ENCODE results near the gene TPCN2.

TPCN2 gene

DNA sequence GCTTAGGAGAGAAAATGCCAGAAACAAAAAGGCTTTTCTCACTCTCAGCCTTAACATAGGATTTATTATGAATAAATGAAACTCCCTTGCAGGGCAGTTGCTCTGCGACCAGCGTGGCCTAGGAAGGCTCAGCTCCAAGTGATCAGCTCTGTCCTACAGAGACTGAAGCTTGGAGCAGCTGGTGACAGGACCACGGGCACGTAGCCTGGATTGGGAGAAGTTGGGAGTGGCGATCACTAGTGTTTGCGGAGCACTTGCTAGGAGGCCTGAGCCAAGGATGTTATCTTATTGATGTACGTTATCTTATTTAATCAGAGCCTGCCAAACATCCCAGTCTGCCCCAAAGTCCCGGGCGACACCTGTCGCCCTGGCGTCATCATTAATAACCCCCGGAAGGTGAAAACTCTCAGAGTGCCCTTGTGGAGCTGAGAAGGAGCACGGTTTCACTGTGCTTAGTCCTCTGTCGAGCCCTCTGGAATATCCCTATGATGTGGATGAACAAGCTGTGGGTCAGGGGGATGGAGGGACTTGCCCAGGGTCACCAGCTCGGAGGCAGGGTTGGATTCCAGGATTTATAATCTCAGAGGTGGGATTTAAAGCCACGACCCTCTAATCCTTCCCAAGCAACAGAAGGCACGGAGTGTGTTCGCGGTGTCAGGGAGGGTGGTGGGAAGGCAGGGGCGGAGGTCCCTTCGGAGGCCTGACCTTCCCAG lies 66.2 kb downstream of the TPCN2 start:
- DNase-seq: no peak

DNA sequence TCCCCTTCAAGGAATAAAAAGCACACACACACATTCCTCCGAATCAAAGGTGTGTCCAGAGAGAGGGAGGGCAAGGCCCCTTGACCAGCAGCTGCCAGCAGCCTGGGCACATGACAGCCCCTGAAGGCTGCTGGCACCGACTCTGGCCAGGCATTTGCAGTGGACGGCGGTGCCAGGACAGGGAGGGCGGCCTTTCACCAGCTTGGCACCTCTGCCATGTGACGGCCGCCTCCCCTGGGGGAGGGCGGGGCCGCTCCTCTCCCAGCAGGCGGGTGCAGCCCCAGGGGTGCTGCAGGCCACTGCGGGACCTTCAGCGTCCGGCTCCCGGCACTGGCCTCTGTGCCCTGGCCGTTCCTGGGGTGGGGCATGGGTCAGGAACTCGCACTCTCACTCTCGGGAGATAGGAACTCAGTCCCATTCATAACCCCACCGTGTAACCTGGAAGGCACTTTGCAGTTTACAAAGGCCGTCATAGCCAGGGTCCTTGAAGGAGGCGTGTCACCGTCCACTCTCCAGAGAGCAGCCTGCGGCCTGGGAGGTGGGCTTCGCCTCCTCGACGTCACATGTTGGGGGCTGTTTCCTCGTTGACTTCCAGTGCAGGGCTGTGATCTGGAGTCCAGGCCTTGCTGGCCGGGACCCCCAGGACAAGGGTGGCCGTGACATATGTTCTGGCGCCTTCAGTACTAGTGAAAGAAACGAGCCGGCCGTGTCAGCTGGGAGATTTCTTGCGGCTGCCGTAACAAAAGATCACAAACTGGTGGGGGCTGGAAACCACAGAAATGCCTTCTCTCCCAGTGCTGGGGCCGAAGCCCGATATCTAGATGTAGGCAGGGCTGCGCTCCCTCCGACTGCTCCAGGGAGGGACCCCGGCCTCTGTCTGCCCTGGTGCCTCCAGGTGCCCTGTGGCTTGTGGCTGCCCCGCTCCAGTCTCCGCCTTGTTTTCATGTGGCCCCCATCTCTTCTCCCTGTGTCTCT lies 67.1 kb downstream of the TPCN2 start:
- DNase-seq: no peak

DNA sequence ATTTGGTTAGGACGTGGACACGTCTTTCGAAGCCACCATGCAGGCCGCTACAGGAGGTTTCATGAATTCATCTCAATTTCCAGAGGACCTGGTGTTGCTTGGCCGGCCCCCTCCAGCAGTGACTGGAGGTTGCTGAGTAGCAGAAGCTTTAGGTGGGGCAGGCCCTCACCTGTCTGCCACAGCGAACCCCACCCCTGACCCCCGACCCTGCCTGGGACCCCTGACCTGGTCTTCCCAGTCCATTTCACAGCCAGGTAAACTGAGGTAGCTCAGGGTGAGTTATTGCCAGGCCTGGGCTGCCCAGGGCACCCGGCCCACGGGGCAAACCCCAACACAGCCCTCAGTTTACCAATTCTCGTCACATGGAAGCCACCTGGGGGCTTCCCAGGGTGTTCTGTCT lies 67.9 kb downstream of the TPCN2 start:
- no peak for DNase-seq

DNA sequence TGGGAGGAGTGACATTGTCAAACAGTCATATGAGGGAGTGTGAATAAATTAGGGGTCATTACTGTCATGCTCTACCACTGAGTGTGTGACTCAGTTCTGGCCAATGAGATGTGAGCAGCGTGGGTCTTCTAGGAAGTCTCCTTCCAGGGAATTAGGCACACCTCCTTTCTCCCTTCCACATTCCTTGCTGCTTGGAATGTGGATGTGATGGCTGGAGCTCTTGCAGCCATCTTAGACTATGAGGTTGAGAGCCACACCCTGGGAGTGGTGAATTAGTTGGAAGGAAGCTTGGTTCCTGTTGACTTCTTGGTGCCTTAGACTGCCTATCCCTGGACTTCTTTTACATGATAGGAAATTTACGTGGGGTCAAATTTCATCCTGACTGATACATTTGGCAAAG lies 70.5 kb downstream of the TPCN2 start:
- DNase-seq: no peak

DNA sequence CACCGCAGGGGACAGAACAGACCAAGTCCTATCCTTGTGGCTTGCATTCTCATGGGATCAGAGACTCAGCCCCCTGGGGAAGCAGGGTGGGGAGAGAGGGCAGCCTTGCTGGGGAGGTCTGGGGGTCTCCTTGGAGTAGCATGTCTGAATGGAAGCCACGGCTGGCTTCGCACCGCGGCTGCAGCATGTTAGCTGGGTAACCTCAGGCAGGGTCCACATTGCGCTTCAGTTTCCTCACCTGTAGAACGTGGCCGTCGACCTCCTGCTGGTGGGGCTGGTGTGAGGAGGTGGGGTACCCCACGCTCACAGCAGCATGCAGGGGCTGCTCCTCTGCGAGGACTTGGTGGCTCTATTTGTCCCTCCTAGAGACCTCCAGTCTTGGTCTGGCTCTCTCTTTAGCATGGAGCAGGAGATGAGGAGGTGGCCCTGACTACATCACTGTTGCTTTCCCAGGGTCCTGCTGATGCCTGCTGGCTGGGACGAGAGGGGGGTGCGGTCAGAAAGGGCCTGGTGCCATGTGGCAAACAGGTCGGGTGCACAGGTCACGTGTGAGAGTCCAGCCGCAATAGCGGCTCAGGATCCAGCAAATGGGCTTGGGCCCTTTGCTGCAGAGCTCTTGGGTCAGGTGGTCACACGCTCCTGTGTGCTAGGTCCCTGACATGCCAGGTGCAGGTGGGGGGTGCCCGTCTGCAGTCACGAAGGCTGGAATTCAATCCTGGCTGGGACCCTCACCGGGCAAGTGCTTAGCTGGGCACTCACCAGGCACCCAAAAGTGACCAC lies 71.6 kb downstream of the TPCN2 start:
- no peak for DNase-seq

DNA sequence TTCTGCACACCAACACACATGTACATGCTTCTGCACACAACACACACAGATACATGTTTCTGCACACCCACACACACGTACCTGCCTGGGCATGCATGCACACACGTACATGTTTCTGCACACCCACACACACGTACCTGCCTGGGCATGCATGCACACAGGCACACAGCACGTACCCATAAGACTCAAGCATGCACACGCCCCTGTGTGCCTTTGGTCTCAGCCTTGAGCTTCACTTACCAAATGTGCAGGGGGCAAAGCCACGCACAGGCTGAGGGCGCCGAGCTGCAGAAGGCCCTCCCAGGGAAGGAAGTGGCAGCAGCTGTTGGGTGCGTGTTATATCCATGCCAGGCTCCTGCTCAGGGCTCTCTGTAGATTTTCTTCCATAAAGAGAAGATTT lies 72.3 kb downstream of the TPCN2 start:
- DNase-seq: no peak

DNA sequence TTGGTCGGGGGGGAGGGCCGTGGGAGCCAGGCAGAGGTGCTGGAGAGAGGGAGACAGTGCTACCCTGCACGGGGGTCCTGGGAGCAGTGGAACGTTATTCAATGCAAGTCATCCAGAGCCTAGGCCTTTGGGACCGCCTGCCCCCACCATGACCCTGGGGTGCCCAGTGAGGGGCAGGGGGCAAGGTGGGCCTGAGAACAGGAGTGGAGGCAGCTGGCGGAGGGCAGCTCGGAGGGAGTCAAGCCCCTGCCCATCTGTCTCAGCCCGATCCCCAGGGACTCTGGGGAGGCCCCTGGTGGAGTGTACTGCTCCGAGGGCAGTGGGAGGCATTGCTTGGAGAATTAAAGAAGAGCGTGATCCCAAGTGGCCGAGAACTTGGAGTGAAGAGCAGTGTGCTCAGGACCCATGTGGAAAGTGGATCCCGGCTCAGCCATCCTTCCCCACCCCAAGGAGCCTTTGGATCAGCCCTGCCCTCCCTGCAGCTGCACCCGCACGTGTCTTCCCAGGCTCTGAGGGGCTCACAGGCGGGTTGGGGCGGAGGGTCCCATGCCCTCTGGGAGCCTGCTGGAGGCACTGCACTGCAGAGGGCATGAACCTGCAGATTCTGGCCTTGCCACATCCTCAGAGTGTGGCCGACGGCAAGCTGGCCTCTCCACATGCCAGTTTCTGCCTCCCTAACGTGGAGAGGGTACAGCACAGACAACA lies 73.0 kb downstream of the TPCN2 start:
- DNase-seq: no peak

DNA sequence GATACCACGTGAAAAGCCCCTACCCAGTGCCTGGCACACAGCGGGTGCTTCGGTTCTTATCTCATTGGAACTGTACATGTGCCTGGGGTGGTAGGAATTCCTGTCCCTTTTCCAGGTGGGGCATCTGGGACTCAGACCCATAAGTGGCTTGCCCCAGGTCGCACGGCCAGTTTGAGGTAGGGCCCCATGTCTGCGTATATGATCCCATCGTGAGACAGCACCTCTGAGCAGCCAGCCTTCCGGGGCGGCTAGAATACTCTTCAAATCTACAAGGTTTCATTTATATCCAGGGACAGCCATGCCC lies 73.5 kb downstream of the TPCN2 start:
- DNase-seq: no peak

DNA sequence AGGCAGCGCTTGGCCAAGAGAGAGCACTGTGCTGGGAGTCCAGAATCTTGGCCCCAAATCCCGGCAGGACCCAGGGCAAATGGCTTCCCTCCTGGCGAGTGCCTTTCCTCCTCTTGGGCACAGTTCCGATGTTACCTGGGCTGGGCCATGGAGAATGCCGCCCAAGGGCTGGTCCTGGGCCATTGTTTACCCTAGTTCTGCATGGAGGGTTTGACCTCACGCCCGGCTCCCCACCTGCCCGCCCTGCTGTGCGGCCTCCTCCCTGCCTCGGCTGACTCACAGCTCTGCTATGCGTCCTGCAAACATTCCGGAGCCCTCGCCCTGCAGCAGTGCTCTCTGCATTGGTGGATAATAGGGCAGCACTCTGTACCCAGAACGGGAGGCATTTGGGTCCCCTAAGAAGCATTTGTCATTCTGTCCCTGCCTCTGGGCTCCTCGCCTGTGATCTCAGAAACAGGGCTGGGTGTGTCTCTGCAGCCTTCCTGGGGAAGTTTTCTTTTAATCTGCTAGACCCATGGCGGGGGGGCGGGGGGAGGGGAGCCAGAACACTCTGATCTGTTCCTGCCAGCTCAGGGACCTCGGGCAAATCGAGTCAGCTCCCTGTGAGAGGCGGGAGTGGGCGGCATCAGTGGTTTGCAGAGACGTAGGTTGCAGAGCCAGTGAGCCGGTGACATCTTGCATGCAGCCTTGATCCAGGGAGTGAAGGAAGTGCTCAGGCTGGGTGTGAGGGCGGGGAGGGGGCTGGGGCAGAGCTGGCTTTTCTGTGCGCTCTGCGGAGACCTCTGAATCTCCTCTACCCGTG lies 74.1 kb downstream of the TPCN2 start:
- DNase-seq: no peak

DNA sequence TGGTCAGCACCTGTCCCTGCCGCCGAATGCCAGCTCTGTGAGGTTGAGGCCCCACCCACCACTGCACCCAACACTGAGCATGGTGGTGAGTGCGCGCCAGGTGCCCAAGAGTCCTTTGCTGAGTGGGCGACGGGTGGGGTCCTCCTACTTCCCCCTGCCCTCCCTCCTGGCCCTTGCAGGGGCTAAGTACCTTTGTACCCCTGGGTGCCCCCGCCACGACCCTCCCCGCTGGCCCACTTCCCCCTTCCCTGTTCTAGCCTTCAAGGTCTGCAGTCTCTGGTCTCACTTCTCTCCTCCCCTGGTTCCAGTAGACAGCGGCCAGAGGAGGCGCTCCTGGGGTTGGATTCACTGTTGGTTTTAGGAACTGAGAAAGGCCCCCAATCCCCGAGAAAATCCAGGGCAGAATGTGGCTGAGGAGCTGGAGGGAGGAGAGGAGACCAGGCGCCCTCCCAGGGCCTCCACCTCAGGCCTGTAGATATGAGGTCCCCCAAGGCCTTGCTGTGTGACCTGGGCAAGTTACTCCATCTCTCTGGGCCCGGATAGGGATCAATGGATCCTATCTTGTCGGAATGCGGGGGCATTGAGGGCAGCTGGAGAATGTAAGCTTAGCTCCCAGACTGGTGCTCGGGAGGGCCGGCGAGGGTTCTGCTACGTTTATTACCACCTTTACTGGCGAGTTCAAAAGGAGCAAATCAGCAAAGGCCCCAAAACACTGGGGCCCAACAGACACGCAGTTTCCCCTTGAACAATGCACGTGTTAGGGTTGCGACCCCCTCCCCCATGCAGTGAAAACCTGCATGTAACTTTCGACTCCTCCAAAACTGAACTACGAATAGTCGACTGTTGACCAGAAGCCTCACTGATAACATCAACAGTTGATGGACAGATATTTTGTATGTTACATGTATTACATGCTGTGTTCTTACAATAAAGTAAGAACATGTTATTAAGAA lies 75.1 kb downstream of the TPCN2 start:
- no peak for DNase-seq

DNA sequence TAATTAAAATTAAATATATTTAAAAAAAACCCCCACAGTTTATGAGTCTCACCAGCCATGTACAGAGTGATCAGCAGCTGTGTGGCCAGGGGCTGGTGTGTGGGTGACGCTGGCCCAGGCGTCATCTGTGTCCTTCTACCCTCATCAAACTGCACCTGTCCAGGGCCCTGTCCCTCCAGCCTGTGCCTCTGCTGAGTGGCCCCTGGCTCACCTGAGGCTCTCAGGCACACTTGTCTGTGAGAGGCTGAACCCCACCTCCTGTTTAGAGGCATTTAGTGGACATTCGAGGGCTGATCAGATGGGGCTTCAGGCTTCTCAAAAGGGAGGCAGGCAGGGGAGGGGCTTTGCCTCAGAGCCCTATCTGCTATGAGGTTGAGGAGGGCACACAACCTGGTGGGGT lies 77.1 kb downstream of the TPCN2 start:
- no peak for DNase-seq

DNA sequence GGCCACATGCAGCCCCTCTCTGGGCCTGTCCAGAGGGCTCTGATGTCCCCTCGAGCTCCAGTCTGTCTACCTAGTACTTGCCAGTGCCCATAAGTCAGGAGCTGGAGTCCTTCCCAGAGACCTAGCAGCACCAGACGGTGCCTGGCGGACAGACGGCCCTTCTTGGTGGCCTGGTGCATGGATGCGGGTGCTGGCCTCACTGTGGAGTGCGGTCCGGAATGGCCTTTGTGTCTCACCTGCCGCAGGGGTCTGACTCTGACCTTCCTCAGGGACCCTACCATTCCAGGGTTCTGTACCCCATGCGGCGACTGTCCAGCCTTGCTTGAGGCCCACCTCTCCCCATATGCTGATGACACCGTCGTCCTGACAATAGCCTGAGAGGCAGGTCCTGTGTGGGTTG lies 77.6 kb downstream of the TPCN2 start:
- DNase-seq: no peak

DNA sequence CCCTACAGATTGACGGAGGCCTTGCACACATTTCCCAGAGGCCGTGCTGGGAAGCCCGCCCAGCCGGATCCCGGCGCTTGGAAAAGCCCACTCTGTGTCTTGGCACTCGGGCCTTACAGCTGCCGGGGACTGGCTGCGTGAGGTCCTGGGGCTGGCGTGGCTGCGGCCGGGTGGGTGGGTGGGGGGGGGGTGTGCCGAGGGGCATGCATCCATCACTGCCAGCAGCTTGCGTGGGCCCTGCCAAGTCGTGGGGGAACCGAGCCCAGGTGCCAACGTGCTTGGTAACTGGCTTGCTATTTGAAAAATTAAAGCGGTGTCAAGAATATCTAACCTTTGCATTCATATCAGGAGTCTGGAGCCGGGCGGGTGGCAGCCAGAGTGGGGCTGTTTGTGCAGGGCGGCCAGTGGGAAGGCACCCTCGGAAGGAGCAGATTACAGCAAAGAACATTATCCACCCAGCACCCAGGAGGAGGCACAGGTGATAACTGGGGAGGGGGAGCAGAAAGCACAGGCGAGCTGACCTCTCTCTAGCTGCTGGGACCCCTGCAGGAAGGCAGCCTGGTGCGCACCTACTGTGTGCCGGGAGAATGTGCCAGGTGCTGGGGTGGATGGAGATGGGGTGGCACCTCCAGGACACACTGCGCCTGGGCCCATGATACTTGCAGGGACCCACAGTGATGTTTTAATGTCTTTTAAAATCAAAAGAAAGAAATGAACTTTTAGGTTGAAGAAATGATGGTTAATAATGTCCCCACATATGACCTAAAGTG lies 78.5 kb downstream of the TPCN2 start:
- no peak for DNase-seq

DNA sequence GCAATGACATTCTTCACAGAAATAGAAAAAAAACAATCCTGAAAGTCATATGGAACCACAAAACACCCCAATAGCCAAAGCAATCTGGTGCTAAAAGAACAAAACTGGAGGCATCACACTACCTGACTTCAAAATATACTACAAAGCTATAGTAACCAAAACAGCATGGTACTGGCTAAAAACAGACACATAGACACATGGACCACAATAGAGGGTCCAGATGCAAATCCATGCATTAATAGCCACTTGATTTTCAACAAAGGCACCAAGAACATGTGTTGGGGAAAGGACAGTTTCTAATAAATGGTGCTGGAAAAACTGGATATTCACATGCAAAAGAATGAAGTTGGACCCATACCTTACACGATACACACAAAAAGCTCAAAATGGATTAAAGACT lies 79.2 kb downstream of the TPCN2 start:
- no peak for DNase-seq

DNA sequence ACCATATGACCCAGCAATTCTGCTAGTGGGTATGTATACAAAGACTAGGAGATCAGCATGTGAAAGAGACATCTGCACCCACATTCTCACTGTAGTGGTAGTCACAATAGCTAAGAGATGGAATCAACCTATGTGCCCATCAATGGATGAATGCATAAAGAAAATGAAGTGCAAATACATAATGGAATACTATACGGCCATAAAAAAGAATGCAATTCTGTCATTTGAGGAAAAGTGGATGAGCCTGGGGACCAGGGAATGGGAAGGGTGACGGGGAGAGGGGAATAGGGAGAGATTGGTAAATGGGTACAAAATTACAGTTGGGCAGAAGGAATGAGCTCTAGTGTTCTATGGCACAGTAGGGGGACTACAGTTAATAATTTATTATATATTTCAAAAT lies 80.3 kb downstream of the TPCN2 start:
- DNase-seq: no peak

DNA sequence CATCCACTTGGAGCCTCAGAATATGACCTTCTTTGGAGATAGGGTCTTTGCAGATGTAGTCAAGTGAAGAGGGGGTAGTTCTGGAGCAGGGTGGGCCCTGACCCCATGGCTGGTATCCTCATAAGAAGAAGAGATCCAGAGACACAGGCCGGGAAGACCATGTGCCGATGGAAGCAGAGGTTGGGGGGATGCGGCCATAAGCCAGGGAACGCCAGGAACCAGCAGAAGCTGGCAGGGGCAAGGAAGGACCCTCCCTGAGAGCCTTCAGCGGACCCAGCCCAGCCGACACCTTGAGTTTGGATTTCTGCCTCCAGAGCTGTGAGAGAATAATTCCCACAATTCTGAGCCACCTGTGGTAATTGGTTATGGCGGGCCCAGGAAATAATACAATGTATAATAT lies 80.9 kb downstream of the TPCN2 start:
- DNase-seq: no peak

DNA sequence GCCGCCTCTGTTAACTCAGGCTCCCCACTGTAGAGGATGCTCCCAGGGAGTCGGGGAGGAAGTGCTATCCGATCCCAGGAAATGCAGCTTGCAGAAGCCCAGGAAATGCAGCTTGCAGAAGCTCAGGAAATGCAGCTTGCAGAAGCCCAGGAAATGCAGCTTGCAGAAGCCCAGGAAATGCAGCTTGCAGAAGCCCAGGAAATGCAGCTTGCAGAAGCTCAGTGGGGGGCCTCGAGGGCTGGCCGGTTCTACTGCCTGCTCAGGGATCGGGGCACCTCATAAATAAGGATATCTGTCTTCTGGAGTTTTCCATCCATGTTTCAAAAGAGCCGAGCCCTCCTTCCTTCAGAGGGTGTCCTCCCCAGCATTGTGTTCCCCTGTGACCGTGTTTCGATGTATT lies 81.9 kb downstream of the TPCN2 start:
- DNase-seq: no peak

DNA sequence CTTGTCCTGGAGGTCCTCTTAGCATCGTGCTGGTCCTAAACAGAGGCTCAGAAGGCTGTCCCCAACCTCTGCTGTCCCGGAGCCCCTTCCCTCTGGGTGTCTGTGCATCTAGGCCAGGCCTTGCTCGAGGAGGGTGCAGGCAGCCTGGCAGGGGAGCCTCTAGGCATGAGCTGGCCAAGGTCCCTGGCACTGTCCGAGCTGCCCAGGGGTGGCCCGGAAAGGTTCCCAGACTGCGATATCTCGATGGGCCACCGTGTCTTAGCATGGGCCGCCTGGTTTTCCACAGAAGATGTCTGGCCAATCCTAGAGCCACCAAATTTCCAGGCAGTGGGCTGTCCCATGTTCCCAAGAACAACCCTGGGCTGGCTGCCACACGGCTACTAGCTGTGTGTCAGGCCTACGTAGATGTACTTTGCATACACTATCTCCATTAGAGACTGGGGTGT lies 82.4 kb downstream of the TPCN2 start:
- no peak for DNase-seq

DNA sequence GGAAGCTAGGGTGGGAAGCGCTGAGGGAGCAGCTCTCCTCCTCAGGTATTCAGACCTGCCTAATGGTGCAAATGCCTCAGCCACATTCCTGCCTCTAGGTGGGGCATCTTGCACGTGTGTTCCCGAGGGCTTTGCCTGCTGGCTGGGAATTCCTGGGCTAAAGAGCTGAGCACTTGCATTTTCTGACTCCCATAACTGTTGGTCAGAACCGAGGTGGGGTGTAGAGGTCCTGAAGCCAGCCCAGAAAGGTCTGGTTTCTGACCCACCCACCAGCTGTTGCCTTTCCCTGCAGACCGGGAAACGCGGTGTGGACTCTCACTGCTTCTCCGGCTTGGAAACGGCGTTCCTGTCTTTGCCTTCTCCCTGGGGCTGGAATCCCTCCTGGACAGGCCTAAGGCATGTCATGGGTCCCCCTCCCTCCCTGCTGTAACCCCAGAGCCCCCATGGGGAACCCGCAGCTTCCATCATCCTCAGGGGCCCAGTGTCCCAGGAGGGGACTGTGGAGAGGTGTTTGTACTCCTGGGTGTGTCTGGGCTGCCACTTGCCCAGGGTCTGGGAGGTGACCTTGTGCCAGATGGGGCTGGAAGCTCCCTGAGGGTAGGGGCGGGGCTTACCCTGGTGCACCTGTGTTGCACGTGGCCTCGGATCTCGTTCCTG lies 83.0 kb downstream of the TPCN2 start:
- no peak for DNase-seq

DNA sequence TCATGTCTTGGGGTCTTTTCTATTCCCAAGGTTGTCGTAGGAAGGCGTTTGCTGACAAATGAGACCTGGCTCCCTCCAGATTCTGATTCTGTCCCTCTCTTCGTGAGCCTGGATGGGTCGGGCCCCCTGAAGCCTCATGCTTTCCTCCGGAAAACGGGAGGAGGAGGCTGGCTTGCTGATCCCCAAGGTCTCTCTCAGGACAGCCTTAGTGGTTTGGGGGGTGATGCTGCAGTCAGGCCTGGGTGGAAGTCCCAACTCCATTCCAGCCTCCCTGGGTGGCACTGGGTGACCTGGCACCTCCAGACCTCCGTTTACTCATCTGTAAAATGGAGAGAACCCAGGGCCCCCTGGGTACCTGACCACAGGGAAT lies 83.6 kb downstream of the TPCN2 start:
- DNase-seq: no peak

All from NCI-H187 (cell line).